Breast epithelium (tissue), 3 donors: ENCODE results near the gene OR1L6.

Experiments
- POLR2AphosphoS5 ChIP-seq, 3 donors: sonication (generic); formaldehyde crosslinking; IDR thresholded peaks; one replicate each; pipeline ENCODE4 v1.6.1; 2017; ENCODE audit warnings: antibody characterized with exemption in 3 of 3
- TF ChIP-seq, protein P1 (sequence below), 3 donors: fragments of 450-650 bp; IDR thresholded peaks; one replicate each; pipeline ENCODE4 v1.5.1; 2016 to 2017; ENCODE audit warnings: antibody characterized with exemption in 3 of 3, mild to moderate bottlenecking in 3 of 3, moderate library complexity in 3 of 3

DNA sequence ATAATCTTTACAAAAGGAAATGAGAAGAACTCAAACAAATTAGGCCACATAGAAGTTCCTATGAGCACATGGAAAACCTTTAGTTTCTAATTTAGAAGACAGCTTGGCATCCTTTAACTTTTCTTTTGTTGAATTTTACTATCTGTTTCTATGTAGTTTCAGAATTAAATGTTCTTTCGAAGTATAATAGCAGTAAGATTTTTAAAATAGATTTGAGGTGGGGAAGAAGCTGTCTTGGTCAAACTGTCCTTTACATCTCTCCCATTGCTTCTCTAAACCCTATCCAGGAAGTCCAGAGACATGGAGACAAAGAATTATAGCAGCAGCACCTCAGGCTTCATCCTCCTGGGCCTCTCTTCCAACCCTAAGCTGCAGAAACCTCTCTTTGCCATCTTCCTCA is 18.4 kb upstream of the OR1L6 start, which contains the start of gene OR1L4:
- TF ChIP-seq, protein P1, sequence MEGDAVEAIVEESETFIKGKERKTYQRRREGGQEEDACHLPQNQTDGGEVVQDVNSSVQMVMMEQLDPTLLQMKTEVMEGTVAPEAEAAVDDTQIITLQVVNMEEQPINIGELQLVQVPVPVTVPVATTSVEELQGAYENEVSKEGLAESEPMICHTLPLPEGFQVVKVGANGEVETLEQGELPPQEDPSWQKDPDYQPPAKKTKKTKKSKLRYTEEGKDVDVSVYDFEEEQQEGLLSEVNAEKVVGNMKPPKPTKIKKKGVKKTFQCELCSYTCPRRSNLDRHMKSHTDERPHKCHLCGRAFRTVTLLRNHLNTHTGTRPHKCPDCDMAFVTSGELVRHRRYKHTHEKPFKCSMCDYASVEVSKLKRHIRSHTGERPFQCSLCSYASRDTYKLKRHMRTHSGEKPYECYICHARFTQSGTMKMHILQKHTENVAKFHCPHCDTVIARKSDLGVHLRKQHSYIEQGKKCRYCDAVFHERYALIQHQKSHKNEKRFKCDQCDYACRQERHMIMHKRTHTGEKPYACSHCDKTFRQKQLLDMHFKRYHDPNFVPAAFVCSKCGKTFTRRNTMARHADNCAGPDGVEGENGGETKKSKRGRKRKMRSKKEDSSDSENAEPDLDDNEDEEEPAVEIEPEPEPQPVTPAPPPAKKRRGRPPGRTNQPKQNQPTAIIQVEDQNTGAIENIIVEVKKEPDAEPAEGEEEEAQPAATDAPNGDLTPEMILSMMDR (IDR thresholded peaks at IDR 0.05), result no peak
- no peak for TF ChIP-seq POLR2AphosphoS5 (IDR thresholded peaks at IDR 0.05)
